ENCODE results near the gene TNF.

DNA sequence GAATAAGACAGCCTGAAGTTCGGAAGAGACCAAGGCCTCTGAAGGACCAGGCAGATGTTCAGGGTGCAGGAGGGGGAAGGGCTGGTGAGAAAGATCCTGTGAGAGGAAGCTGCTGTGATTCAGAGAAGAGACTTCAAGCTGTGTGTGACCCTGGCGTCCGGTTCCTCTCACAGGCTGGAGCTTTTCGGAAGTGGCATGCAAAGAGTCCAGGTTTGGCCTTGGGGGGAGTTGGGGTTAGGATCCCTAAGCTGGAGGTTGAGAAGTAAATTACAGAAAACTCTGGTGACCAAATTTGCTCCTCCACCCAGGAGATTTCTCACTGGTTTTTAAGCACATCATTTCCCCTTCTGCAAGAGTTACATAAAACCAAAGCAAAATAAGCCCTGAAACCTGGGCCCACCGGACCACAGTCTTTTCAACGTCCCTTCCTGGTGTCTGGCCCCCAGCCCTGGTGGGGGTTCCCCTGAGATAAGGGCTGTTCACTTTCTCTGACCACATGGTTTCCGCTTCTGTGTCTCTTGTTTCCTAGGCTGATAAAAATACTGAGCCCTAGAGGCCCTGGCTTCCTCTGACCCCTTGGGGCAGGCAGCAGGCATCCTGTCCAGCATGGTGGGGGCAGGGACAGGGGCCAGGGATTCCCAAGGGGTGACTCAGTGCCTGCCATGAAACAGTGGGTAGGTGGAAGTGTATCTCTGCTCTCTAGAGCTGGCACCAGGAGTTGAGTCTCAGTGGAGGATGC lies 15.2 kb upstream of the TNF start:
- no peak for TF ChIP-seq ZNF274 (IDR thresholded peaks at IDR 0.05; ENCODE audit: low read depth, low read length)
- no peak for TF ChIP-seq YY1 (IDR thresholded peaks at IDR 0.05; ENCODE audit: insufficient read depth, insufficient read length)
- TF ChIP-seq SUZ12 (IDR thresholded peaks at IDR 0.05; ENCODE audit: extremely low read depth, insufficient read depth, insufficient read length) = no peak
